OCI-M1 (cell line): ENCODE measurements around the gene DMAC2.
A peak's percentile ranks its signal among the peaks of the same experiment; 100 is the strongest.
"Not testable (repeated sequence)": the region's sequence is repeated elsewhere in the genome, so short reads cannot be mapped to it uniquely, and the experiment has no call there.

Source experiments
- DNase-seq: peaks from one replicate; lab custom pipeline; 2025; lab: John Stamatoyannopoulos, UW

Gene DMAC2

GRCh38 chr19:41439441-41440222, at the start of gene DMAC2:
Gene DMAC2, minus strand, starts transcription at chr19:41439912. Its CDS starts 13 bp downstream, at chr19:41439899.
- peak; percentile 100 for DNase-seq

GRCh38 chr19:41486953-41487352, 47.2 kb upstream of the DMAC2 start:
- not testable (repeated sequence) for DNase-seq

GRCh38 chr19:41484822-41485221, 45.1 kb upstream of the DMAC2 start:
- no peak for DNase-seq

- no peak for DNase-seq
Measured at GRCh38 chr19:41480336-41480735, 40.6 kb upstream of the DMAC2 start.

- DNase-seq = no peak
Measured at GRCh38 chr19:41479757-41480191, 40.1 kb upstream of the DMAC2 start.

- DNase-seq = no peak
Measured at GRCh38 chr19:41478875-41479756, 39.4 kb upstream of the DMAC2 start.

- no peak for DNase-seq
Measured at GRCh38 chr19:41478171-41478570, 38.5 kb upstream of the DMAC2 start.

- DNase-seq = no peak
Measured at GRCh38 chr19:41476583-41476982, 36.9 kb upstream of the DMAC2 start.

- peak; percentile 83 for DNase-seq
Measured at GRCh38 chr19:41463257-41464256, 23.8 kb upstream of the DMAC2 start.

- no peak for DNase-seq
Measured at GRCh38 chr19:41462497-41462896, 22.8 kb upstream of the DMAC2 start.

GRCh38 chr19:41457241-41457640, 17.5 kb upstream of the DMAC2 start:
- DNase-seq = peak; percentile 82

- DNase-seq = no peak
Measured at GRCh38 chr19:41456342-41456918, 16.7 kb upstream of the DMAC2 start.

- no peak for DNase-seq
Measured at GRCh38 chr19:41455936-41456335, 16.2 kb upstream of the DMAC2 start.

- no peak for DNase-seq
Measured at GRCh38 chr19:41452584-41453275, 13.0 kb upstream of the DMAC2 start.

GRCh38 chr19:41449865-41450178, 10.1 kb upstream of the DMAC2 start:
- no peak for DNase-seq

GRCh38 chr19:41449079-41449864, 9.6 kb upstream of the DMAC2 start:
- DNase-seq = peak; percentile 92

- peak; percentile 7 for DNase-seq
Measured at GRCh38 chr19:41447732-41448332, 8.1 kb upstream of the DMAC2 start.

GRCh38 chr19:41445575-41445974, 5.9 kb upstream of the DMAC2 start:
- no peak for DNase-seq

GRCh38 chr19:41443813-41444455, 4.2 kb upstream of the DMAC2 start:
- no peak for DNase-seq
